ENCODE data around the gene SCN9A. TPM values are rescaled to one million over a fixed set of nuclear protein-coding genes. Genes with fewer than 3 reads are reported as not detected.

SCN9A gene
- polyA plus RNA-seq, 1 donor: 7.3 TPM

DNA sequence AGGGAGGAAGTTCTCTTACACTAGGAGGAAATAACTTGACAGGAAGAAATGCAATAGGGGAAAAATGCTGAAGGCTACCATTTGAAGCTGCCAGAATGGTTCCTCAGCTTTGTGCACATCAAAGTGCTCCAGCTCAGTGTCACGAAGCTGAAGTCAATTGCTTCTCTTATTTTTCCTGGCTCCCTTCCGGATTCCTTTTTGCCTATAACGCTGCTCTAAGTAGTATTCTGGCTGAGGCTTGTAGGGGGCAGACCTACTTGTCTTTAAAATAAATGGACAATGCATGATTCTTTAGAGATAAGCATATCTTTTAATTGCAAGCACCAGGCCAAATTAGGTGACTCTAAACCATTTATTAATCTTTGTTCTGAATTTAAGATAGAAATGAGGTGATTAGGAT is 187.7 kb downstream of the SCN9A start:
- H3K27me3 ChIP-seq (ENCODE audit: control insufficient read depth, insufficient read depth, low read length): no peaks in the 10 kb centered on the region
- H3K27ac ChIP-seq (ENCODE audit: low read length): no peak overlapping the region
- no peaks in the 10 kb centered on the region for H3K4me1 ChIP-seq (ENCODE audit: control insufficient read depth, insufficient read depth, low read length)
- no peak for DNase-seq
- H3K36me3 ChIP-seq (ENCODE audit: control insufficient read depth, insufficient read depth, low read length): no peaks in the 10 kb centered on the region
- no peaks in the 10 kb centered on the region for H3K9me3 ChIP-seq (ENCODE audit: control insufficient read depth, low read depth, low read length)
- H3K4me3 ChIP-seq (ENCODE audit: low read length): no peak overlapping the region
- no CpG with 5 or more reads among the region's 3 CpGs for WGBS (ENCODE audit: insufficient coverage, low lambda C conversion rate)

DNA sequence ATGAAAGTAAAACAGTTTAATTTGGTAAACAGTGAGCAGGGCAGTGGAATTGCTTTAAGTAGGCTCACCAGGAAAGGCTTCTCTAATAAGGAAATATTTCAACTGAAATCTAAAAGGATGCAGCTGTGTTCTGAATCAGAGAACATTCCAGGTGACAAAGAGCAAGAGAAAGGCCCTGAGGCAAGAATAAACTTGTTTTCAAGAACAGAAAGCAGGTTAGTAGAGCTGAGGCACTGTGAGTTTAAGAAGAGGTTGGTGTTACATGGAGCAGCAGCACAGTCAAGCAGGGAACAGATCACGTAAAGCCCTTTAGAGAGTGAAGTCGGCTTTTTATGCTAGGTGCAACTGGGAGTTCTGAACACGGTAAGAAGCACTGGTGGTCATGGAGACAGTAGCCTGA is 191.0 kb downstream of the SCN9A start:
- Histone ChIP-seq H3K9me3 (ENCODE audit: control insufficient read depth, low read depth, low read length) (no peaks in the 10 kb centered on the region), H3K27me3 (ENCODE audit: control insufficient read depth, insufficient read depth, low read length) (no peaks in the 10 kb centered on the region), H3K27ac (ENCODE audit: low read length) (no peak overlapping the region), H3K4me3 (ENCODE audit: low read length) (no peak overlapping the region), H3K36me3 (ENCODE audit: control insufficient read depth, insufficient read depth, low read length) (no peaks in the 10 kb centered on the region), H3K4me1 (ENCODE audit: control insufficient read depth, insufficient read depth, low read length) (no peaks in the 10 kb centered on the region)
- no CpG with 5 or more reads among the region's 3 CpGs for WGBS (ENCODE audit: insufficient coverage, low lambda C conversion rate)
- DNase-seq: no peak

DNA sequence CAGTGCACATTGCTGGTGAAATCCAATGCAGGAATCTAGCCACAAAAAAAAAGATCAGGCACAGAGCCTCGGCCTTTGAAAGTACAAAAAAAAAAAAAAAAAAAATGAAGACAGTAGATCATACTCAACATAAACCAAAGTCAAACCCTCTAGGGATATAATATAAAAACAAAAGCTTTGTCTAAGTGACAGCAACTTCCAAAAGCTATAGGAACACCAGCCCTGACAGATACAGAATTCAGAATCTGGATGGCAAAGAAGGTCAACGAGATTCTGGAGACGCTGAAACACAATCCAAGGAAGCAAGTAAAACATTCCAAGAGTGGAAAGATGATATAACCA is 194.0 kb downstream of the SCN9A start:
- H3K27ac ChIP-seq (ENCODE audit: low read length): no peak overlapping the region
- no peak overlapping the region for H3K4me3 ChIP-seq (ENCODE audit: low read length)
- H3K27me3 ChIP-seq (ENCODE audit: control insufficient read depth, insufficient read depth, low read length): no peaks in the 10 kb centered on the region
- DNase-seq: no peak
- H3K36me3 ChIP-seq (ENCODE audit: control insufficient read depth, insufficient read depth, low read length): no peaks in the 10 kb centered on the region
- H3K9me3 ChIP-seq (ENCODE audit: control insufficient read depth, low read depth, low read length): no peaks in the 10 kb centered on the region
- WGBS (ENCODE audit: insufficient coverage, low lambda C conversion rate): 33% methylated on average over 3 of the region's 3 CpGs
- no peaks in the 10 kb centered on the region for H3K4me1 ChIP-seq (ENCODE audit: control insufficient read depth, insufficient read depth, low read length)

DNA sequence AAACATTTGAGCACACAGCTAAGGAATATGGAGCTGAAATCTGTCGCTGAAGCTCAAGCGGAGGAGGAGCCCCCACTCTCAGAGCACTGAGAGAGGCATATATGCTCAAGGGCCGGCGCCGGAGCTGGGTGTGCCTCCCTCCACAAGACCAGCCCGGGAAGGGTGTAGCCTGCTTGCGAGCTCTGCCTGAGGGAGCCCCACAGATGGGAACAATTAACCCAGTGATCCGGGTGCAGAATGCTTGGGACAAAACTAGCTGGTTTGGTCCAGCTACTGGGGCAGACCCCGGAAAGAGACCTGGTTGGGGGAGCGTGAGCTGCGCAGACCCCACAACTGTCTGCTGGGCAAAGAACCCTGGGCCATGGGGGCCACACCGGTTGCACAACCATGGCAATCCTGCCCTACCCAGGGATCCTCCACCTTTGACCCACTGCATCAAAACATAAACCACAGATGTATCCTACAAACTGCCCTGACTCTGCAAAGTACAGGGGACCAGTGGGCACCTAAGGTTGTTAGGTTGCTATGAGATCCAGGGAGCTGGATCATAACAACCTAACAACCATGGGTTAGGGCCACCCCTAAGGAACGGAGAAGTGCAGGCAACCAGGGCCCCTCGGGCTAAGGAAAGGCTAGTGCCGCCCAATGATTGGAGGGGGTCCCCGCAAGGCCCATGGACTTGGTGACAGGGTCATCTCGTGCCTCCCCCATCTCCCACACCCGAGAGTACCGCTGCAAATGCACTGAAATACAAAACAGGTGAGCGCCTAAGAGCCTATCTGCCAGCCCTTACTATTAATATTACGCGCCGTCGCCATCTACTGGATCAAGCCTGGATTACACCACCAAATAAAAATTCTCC is 194.6 kb downstream of the SCN9A start:
- Histone ChIP-seq H3K36me3 (ENCODE audit: control insufficient read depth, insufficient read depth, low read length) (no peaks in the 10 kb centered on the region), H3K27me3 (ENCODE audit: control insufficient read depth, insufficient read depth, low read length) (no peaks in the 10 kb centered on the region), H3K27ac (ENCODE audit: low read length) (no peak overlapping the region), H3K4me3 (ENCODE audit: low read length) (no peak overlapping the region), H3K9me3 (ENCODE audit: control insufficient read depth, low read depth, low read length) (no peaks in the 10 kb centered on the region), H3K4me1 (ENCODE audit: control insufficient read depth, insufficient read depth, low read length) (no peaks in the 10 kb centered on the region)
- no CpG with 5 or more reads among the region's 24 CpGs for WGBS (ENCODE audit: insufficient coverage, low lambda C conversion rate)
- DNase-seq: peak in 1 of 2 donors; percentile 30

DNA sequence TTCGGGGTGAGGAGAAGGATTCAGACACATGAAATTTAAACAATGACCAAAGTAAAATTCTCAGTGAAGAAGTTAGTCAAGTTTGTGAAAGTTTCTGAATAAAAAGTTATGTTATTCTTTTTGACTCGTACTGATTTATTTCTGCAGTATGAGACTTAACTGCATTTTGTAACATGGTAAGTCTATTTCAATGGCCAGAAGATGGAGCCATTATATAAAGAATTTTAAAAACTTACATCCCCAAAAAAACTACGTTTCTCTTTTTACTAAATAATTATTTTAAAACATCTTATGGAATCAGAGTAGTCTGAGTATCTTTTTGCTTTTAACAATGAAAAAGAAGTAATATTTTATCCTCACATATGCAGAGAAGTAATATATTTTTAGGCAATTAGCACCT is 196.5 kb downstream of the SCN9A start:
- no peaks in the 10 kb centered on the region for H3K36me3 ChIP-seq (ENCODE audit: control insufficient read depth, insufficient read depth, low read length)
- H3K9me3 ChIP-seq (ENCODE audit: control insufficient read depth, low read depth, low read length): no peaks in the 10 kb centered on the region
- no peak overlapping the region for H3K4me3 ChIP-seq (ENCODE audit: low read length)
- WGBS (ENCODE audit: insufficient coverage, low lambda C conversion rate): 57% methylated on average over 3 of the region's 3 CpGs
- no peak overlapping the region for H3K27ac ChIP-seq (ENCODE audit: low read length)
- no peaks in the 10 kb centered on the region for H3K27me3 ChIP-seq (ENCODE audit: control insufficient read depth, insufficient read depth, low read length)
- H3K4me1 ChIP-seq (ENCODE audit: control insufficient read depth, insufficient read depth, low read length): no peaks in the 10 kb centered on the region
- DNase-seq: no peak

DNA sequence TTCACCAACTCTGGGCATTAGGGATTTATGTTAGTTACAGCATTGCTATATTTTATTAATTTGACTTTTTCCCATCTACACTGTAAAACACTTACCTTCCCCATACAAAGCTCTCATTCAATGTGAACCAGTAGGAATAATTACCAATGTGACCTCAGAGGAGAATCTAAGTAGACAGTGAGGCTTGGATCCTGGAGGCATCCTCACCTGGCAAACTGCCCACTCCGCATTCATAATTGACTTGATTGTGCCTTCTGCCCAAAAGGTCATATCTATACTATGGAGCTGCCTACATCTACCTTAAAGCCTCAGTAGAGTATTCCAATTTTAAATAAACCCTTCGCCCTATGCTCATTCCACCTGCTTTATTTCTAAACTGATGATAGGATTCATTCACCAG is 202.5 kb downstream of the SCN9A start:
- Histone ChIP-seq H3K27me3 (ENCODE audit: control insufficient read depth, insufficient read depth, low read length) (no peaks in the 10 kb centered on the region), H3K4me3 (ENCODE audit: low read length) (no peak overlapping the region), H3K9me3 (ENCODE audit: control insufficient read depth, low read depth, low read length) (no peaks in the 10 kb centered on the region), H3K36me3 (ENCODE audit: control insufficient read depth, insufficient read depth, low read length) (no peaks in the 10 kb centered on the region), H3K4me1 (ENCODE audit: control insufficient read depth, insufficient read depth, low read length) (no peaks in the 10 kb centered on the region), H3K27ac (ENCODE audit: low read length) (no peak overlapping the region)
- no peak for DNase-seq
- 100% methylated on average over 1 of the region's 2 CpGs for WGBS (ENCODE audit: insufficient coverage, low lambda C conversion rate)

DNA sequence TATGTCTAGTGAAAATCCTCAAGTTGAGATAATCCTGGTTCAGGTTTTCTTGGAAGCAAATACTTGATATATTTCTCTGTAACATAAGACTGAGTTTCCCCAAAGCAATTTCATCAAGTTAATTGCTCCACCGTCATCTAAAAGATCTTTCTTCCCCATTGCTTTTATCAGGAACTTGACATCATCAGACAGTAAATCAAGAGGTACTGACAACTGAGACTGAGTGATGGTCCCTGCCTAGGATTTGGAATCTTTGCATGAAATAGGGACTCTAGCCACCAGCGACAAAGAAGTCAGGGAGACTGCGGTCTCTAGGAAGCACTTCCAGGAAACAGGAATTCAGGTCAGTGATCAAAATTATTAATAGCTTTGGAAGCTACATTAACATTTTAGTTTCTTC is 204.5 kb downstream of the SCN9A start:
- H3K36me3 ChIP-seq (ENCODE audit: control insufficient read depth, insufficient read depth, low read length): no peaks in the 10 kb centered on the region
- DNase-seq: no peak
- no CpG with 5 or more reads among the region's 3 CpGs for WGBS (ENCODE audit: insufficient coverage, low lambda C conversion rate)
- H3K4me3 ChIP-seq (ENCODE audit: low read length): no peak overlapping the region
- H3K9me3 ChIP-seq (ENCODE audit: control insufficient read depth, low read depth, low read length): no peaks in the 10 kb centered on the region
- H3K4me1 ChIP-seq (ENCODE audit: control insufficient read depth, insufficient read depth, low read length): no peaks in the 10 kb centered on the region
- H3K27me3 ChIP-seq (ENCODE audit: control insufficient read depth, insufficient read depth, low read length): no peaks in the 10 kb centered on the region
- H3K27ac ChIP-seq (ENCODE audit: low read length): no peak overlapping the region

DNA sequence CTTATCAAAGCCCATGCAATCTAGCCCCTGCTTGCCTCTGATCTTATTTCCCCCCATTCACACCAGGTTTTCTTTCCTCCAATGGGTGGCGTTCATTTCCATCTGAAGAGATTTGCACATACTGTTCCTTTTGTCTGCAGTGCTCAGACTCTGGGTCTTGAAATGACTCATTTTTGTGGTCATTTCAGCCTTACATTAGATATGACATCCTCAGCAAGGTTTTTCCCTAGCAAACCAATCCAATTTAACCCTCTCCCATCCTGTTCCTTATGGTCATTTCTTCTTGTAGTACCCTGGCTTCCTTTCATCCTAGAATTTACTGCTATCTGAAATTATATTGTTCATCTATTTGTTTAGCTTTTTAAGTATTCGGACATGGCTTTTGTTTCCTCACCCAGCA is 205.4 kb downstream of the SCN9A start:
- WGBS (ENCODE audit: insufficient coverage, low lambda C conversion rate): no CpG with 5 or more reads among the region's 2 CpGs
- no peaks in the 10 kb centered on the region for H3K27me3 ChIP-seq (ENCODE audit: control insufficient read depth, insufficient read depth, low read length)
- H3K36me3 ChIP-seq (ENCODE audit: control insufficient read depth, insufficient read depth, low read length): no peaks in the 10 kb centered on the region
- H3K4me3 ChIP-seq (ENCODE audit: low read length): no peak overlapping the region
- no peaks in the 10 kb centered on the region for H3K9me3 ChIP-seq (ENCODE audit: control insufficient read depth, low read depth, low read length)
- no peak for DNase-seq
- no peak overlapping the region for H3K27ac ChIP-seq (ENCODE audit: low read length)
- no peaks in the 10 kb centered on the region for H3K4me1 ChIP-seq (ENCODE audit: control insufficient read depth, insufficient read depth, low read length)

DNA sequence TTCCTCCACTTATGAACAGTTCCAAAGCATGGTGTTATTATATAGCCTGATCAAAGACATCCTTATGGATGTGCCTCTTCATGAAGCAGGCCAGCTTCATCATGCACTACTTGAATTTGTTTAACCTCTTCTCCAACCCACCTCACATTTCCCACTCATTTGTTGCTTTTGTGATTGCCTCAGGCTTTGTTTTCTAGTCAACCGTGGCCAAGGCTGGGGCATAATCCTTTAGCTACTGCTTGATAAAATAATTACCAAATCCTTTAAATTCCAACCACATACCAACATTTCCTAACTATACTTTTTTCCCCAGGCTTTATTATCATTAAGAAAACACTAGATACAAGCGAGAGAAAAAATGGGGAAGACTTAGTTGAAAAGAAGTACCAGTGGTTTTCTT is 208.3 kb downstream of the SCN9A start:
- Histone ChIP-seq H3K9me3 (ENCODE audit: control insufficient read depth, low read depth, low read length) (no peaks in the 10 kb centered on the region), H3K27me3 (ENCODE audit: control insufficient read depth, insufficient read depth, low read length) (no peaks in the 10 kb centered on the region), H3K27ac (ENCODE audit: low read length) (no peak overlapping the region), H3K4me3 (ENCODE audit: low read length) (no peak overlapping the region), H3K4me1 (ENCODE audit: control insufficient read depth, insufficient read depth, low read length) (no peaks in the 10 kb centered on the region), H3K36me3 (ENCODE audit: control insufficient read depth, insufficient read depth, low read length) (no peaks in the 10 kb centered on the region)
- 17% methylated on average over 2 of the region's 2 CpGs for WGBS (ENCODE audit: insufficient coverage, low lambda C conversion rate)
- no peak for DNase-seq

DNA sequence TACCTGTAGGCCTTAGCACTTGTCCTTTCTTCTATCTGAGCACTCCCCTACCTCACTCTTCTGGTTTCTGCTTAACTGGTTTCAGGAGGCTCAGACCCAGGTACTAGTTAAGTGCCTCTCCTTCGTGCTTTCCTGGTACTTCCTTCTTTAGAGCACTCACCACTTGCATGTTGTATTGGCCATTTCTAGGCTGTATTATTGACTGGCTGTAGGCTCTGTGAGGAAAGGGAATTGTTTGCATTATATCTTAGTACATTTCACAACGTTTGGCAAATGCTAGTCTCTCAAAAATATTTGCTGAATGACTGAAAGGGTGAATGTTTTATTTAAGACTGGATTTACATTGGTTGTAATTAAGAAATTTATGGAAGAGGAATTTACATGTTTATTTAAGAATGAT is 212.0 kb downstream of the SCN9A start:
- no peaks in the 10 kb centered on the region for H3K4me1 ChIP-seq (ENCODE audit: control insufficient read depth, insufficient read depth, low read length)
- H3K9me3 ChIP-seq (ENCODE audit: control insufficient read depth, low read depth, low read length): no peaks in the 10 kb centered on the region
- no peak overlapping the region for H3K27ac ChIP-seq (ENCODE audit: low read length)
- no peaks in the 10 kb centered on the region for H3K36me3 ChIP-seq (ENCODE audit: control insufficient read depth, insufficient read depth, low read length)
- no peak overlapping the region for H3K4me3 ChIP-seq (ENCODE audit: low read length)
- no peak for DNase-seq
- H3K27me3 ChIP-seq (ENCODE audit: control insufficient read depth, insufficient read depth, low read length): no peaks in the 10 kb centered on the region
- WGBS (ENCODE audit: insufficient coverage, low lambda C conversion rate): no CpG with 5 or more reads among the region's 2 CpGs

DNA sequence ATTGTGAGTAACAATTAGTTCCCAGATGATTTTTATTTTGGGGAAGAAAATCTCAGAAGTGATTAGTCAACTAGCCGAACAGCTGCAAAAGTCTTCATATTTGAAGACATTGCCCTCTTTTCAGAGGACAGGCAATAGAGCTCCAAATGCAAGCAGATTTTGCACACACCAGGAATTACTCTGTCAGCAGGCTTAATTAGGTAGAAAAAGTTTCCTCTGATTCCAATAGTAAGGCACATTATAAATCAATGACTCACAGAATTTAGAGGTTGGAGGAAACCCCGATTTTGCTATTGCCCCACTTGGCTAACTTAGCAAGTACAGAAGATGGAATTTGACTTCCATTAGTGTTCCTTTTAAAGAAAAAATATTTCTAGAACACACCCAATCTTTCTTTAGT is 217.2 kb downstream of the SCN9A start:
- 83% methylated on average over 1 of the region's 2 CpGs for WGBS (ENCODE audit: insufficient coverage, low lambda C conversion rate)
- no peak overlapping the region for H3K4me3 ChIP-seq (ENCODE audit: low read length)
- no peak overlapping the region for H3K27ac ChIP-seq (ENCODE audit: low read length)
- H3K4me1 ChIP-seq (ENCODE audit: control insufficient read depth, insufficient read depth, low read length): no peaks in the 10 kb centered on the region
- H3K9me3 ChIP-seq (ENCODE audit: control insufficient read depth, low read depth, low read length): peaks cover 3% of the 10 kb centered on the region
- DNase-seq: no peak
- no peaks in the 10 kb centered on the region for H3K27me3 ChIP-seq (ENCODE audit: control insufficient read depth, insufficient read depth, low read length)
- H3K36me3 ChIP-seq (ENCODE audit: control insufficient read depth, insufficient read depth, low read length): no peaks in the 10 kb centered on the region
